Neural cell (in vitro differentiated cells): ENCODE data around the gene FOXN1. TPM values are rescaled to one million over a fixed set of nuclear protein-coding genes. Genes with fewer than 3 reads are reported as not detected.

Experiments used
- H2AFZ ChIP-seq: fragments of 200-600, 300-800 bp; sonication (generic), shearing (Covaris generic); 2 replicates; pipeline ENCODE4 v1.6.0; 2014; ENCODE audit warnings: low read depth, mild to moderate bottlenecking, antibody characterized with exemption, low read length, moderate library complexity
- H3F3A ChIP-seq: fragments of 200-600 bp; shearing (Covaris generic); 2 replicates; pipeline ENCODE4 v1.6.1; 2016; ENCODE audit warnings: mild to moderate bottlenecking, moderate library complexity, mixed read lengths, antibody characterized with exemption, low read length; ENCODE audit not compliant: insufficient read depth, poor library complexity, severe bottlenecking
- H3K27ac ChIP-seq: fragments of 200-600, 300-800 bp; sonication (generic), shearing (Covaris generic); 2 replicates; pipeline ENCODE4 v1.5.1; 2014; ENCODE audit warnings: mild to moderate bottlenecking, low read length, moderate library complexity
- H3K27me3 ChIP-seq: fragments of 300-800, 200-600 bp; sonication (generic), shearing (Covaris generic); 2 replicates; pipeline ENCODE4 v1.6.0; 2014; ENCODE audit warnings: mild to moderate bottlenecking, low read depth, low read length, moderate library complexity; ENCODE audit not compliant: insufficient read depth
- H3K36me3 ChIP-seq: fragments of 300-800, 200-600 bp; sonication (generic), shearing (Covaris generic); 2 replicates; pipeline ENCODE4 v1.5.1; 2014; ENCODE audit warnings: mild to moderate bottlenecking, antibody characterized with exemption, low read length, moderate library complexity; ENCODE audit not compliant: insufficient read depth
- H3K4me2 ChIP-seq: fragments of 300-800, 200-600 bp; sonication (generic), shearing (Covaris generic); 2 replicates; pipeline ENCODE4 v1.6.0; 2014; ENCODE audit warnings: mild to moderate bottlenecking, low read length
- H3K4me3 ChIP-seq: fragments of 300-800, 200-600 bp; sonication (generic), shearing (Covaris generic); 2 replicates; pipeline ENCODE4 v1.5.1; 2014; ENCODE audit warnings: mild to moderate bottlenecking, low read length, moderate library complexity
- H3K79me2 ChIP-seq: fragments of 200-600 bp; shearing (Covaris generic); replicated peaks from 2 replicates; pipeline ENCODE4 v1.6.0; 2014; ENCODE audit warnings: mild to moderate bottlenecking, low read length, moderate library complexity; ENCODE audit not compliant: insufficient read depth
- H3K9ac ChIP-seq: fragments of 300-800, 200-600 bp; sonication (generic), shearing (Covaris generic); 2 replicates; pipeline ENCODE4 v1.6.1; 2016; ENCODE audit warnings: mild to moderate bottlenecking, low read length, mixed read lengths
- H3K9me2 ChIP-seq: fragments of 200-600 bp; shearing (Covaris generic); 2 replicates; pipeline ENCODE4 v1.6.1; 2016; ENCODE audit warnings: mild to moderate bottlenecking, low read length, mixed read lengths; ENCODE audit not compliant: insufficient read depth
- H3K9me3 ChIP-seq: fragments of 200-600, 300-800 bp; sonication (generic), shearing (Covaris generic); 2 replicates; pipeline ENCODE4 v1.6.1; 2016; ENCODE audit warnings: mild to moderate bottlenecking, mixed run types, low read length, moderate library complexity, mixed read lengths
- H4K20me1 ChIP-seq: fragments of 200-600 bp; shearing (Covaris generic); 2 replicates; pipeline ENCODE4 v1.6.1; 2016; ENCODE audit warnings: mild to moderate bottlenecking, mixed run types; ENCODE audit not compliant: insufficient read depth
- EP300 ChIP-seq: fragments of 450-650 bp; conservative IDR thresholded peaks from 2 replicates; pipeline ENCODE4 v1.6.1; 2014; ENCODE audit warnings: antibody characterized with exemption, mild to moderate bottlenecking, moderate library complexity; ENCODE audit not compliant: poor library complexity, severe bottlenecking
- EZH2 ChIP-seq: fragments of 200-600, 300-800 bp; shearing (Covaris generic), sonication (generic); IDR thresholded peaks from 2 replicates; pipeline ENCODE4 v1.6.1; 2014; ENCODE audit warnings: antibody characterized with exemption, low read length, borderline replicate concordance, mild to moderate bottlenecking; ENCODE audit not compliant: insufficient read depth, poor library complexity, severe bottlenecking
- MXI1 ChIP-seq: fragments of 450-650 bp; conservative IDR thresholded peaks from 2 replicates; pipeline ENCODE4 v1.6.1; 2014; ENCODE audit warnings: antibody characterized with exemption, mild to moderate bottlenecking; ENCODE audit not compliant: poor library complexity, severe bottlenecking
- POLR2AphosphoS5 ChIP-seq: IDR thresholded peaks from 2 replicates; pipeline ENCODE4 v1.6.1; 2012
- RAD21 ChIP-seq: fragments of 450-650 bp; conservative IDR thresholded peaks from 2 replicates; pipeline ENCODE4 v1.6.1; 2014; ENCODE audit warnings: antibody characterized with exemption, mild to moderate bottlenecking, moderate library complexity
- SMC3 ChIP-seq: fragments of 450-650 bp; conservative IDR thresholded peaks from 2 replicates; pipeline ENCODE4 v1.6.1; 2014; ENCODE audit warnings: antibody characterized with exemption, mild to moderate bottlenecking, moderate library complexity; ENCODE audit not compliant: poor library complexity
- TAF1 ChIP-seq: IDR thresholded peaks from 2 replicates; pipeline ENCODE4 v1.6.1; 2012; ENCODE audit warnings: low read depth
- polyA plus RNA-seq: library from polyadenylated mRNA; depleted of rRNA; stranded (reverse); fragments of >200 nt; gene quantifications from 2 replicates; pipeline ENCODE4 v1.2.3, GENCODE V29; 2014
- TF ChIP-seq, protein P1 (sequence below): IDR thresholded peaks from 2 replicates; pipeline ENCODE4 v1.6.1; 2012; ENCODE audit warnings: borderline replicate concordance
- TF ChIP-seq, protein P2 (sequence below): fragments of 450-650 bp; IDR thresholded peaks from 2 replicates; pipeline ENCODE4 v1.5.1; 2014; ENCODE audit warnings: antibody characterized with exemption, mild to moderate bottlenecking, moderate library complexity; ENCODE audit not compliant: poor library complexity, severe bottlenecking

Gene FOXN1
- polyA plus RNA-seq, 1 donor from 2014 or later = not detected

- no peaks in the 10 kb centered on the region for H3K27me3 ChIP-seq
- no peaks in the 10 kb centered on the region for H3K79me2 ChIP-seq
- no peak overlapping the region for H3K4me2 ChIP-seq
- H3K27ac ChIP-seq = no peak overlapping the region
- no peaks in the 10 kb centered on the region for H3K9me3 ChIP-seq
- H3K9ac ChIP-seq = no peak overlapping the region
- no peaks in the 10 kb centered on the region for H3K36me3 ChIP-seq
- H3K4me3 ChIP-seq = no peak overlapping the region
- no peaks in the 10 kb centered on the region for H4K20me1 ChIP-seq
- no peak overlapping the region for H2AFZ ChIP-seq
- no peaks in the 10 kb centered on the region for H3F3A ChIP-seq
- no peaks in the 10 kb centered on the region for H3K9me2 ChIP-seq
- no peak for TF ChIP-seq SMC3
- no peak for TF ChIP-seq POLR2AphosphoS5
- no peak for TF ChIP-seq MXI1
- TF ChIP-seq, protein P1, sequence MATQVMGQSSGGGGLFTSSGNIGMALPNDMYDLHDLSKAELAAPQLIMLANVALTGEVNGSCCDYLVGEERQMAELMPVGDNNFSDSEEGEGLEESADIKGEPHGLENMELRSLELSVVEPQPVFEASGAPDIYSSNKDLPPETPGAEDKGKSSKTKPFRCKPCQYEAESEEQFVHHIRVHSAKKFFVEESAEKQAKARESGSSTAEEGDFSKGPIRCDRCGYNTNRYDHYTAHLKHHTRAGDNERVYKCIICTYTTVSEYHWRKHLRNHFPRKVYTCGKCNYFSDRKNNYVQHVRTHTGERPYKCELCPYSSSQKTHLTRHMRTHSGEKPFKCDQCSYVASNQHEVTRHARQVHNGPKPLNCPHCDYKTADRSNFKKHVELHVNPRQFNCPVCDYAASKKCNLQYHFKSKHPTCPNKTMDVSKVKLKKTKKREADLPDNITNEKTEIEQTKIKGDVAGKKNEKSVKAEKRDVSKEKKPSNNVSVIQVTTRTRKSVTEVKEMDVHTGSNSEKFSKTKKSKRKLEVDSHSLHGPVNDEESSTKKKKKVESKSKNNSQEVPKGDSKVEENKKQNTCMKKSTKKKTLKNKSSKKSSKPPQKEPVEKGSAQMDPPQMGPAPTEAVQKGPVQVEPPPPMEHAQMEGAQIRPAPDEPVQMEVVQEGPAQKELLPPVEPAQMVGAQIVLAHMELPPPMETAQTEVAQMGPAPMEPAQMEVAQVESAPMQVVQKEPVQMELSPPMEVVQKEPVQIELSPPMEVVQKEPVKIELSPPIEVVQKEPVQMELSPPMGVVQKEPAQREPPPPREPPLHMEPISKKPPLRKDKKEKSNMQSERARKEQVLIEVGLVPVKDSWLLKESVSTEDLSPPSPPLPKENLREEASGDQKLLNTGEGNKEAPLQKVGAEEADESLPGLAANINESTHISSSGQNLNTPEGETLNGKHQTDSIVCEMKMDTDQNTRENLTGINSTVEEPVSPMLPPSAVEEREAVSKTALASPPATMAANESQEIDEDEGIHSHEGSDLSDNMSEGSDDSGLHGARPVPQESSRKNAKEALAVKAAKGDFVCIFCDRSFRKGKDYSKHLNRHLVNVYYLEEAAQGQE = no peak
- no peak for TF ChIP-seq EP300
- TF ChIP-seq, protein P2, sequence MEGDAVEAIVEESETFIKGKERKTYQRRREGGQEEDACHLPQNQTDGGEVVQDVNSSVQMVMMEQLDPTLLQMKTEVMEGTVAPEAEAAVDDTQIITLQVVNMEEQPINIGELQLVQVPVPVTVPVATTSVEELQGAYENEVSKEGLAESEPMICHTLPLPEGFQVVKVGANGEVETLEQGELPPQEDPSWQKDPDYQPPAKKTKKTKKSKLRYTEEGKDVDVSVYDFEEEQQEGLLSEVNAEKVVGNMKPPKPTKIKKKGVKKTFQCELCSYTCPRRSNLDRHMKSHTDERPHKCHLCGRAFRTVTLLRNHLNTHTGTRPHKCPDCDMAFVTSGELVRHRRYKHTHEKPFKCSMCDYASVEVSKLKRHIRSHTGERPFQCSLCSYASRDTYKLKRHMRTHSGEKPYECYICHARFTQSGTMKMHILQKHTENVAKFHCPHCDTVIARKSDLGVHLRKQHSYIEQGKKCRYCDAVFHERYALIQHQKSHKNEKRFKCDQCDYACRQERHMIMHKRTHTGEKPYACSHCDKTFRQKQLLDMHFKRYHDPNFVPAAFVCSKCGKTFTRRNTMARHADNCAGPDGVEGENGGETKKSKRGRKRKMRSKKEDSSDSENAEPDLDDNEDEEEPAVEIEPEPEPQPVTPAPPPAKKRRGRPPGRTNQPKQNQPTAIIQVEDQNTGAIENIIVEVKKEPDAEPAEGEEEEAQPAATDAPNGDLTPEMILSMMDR = no peak
- TF ChIP-seq TAF1 = no peak
- no peak for TF ChIP-seq RAD21
- TF ChIP-seq EZH2 = no peak
Measured at GRCh38 chr17:28503420-28503819, 2.7 kb upstream of the FOXN1 start.

- TF ChIP-seq TAF1 (no peak), EP300 (no peak), RAD21 (no peak), SMC3 (no peak), EZH2 (no peak), MXI1 (no peak), POLR2AphosphoS5 (no peak)
- TF ChIP-seq, protein P2 = no peak
- TF ChIP-seq, protein P1 = no peak
Measured at GRCh38 chr17:28506763-28507487, 777 bp downstream of the FOXN1 start.

More at GRCh38 chr17:28506763-28507487, 777 bp downstream of the FOXN1 start:
- H2AFZ ChIP-seq = no peak overlapping the region
- H3K9me3 ChIP-seq = no peaks in the 10 kb centered on the region
- H3K9ac ChIP-seq = no peak overlapping the region
- H3F3A ChIP-seq = no peaks in the 10 kb centered on the region
- H3K4me3 ChIP-seq = no peak overlapping the region
- no peaks in the 10 kb centered on the region for H3K79me2 ChIP-seq
- no peak overlapping the region for H3K4me2 ChIP-seq
- no peaks in the 10 kb centered on the region for H4K20me1 ChIP-seq
- H3K36me3 ChIP-seq = no peaks in the 10 kb centered on the region
- H3K27me3 ChIP-seq = no peaks in the 10 kb centered on the region
- no peaks in the 10 kb centered on the region for H3K9me2 ChIP-seq
- no peak overlapping the region for H3K27ac ChIP-seq
